ENCODE results near the gene TANGO6. TPM values are rescaled to one million over a fixed set of nuclear protein-coding genes. Genes with fewer than 3 reads are reported as not detected.
"Not testable (repeated sequence)": the region's sequence is repeated elsewhere in the genome, so short reads cannot be mapped to it uniquely, and the experiment has no call there.

Gene TANGO6
- total and polyA plus RNA-seq, 2 of the 8 experiments (the other 6 are each of a cell fraction or from before 2014, with no cell fraction given): 5.0 to 19.5 TPM

GRCh38 chr16:68842964-68843481, 308 bp upstream of the TANGO6 start:
- H3K27ac ChIP-seq (ENCODE audit: low read depth, low read length); H3K79me1 ChIP-seq (ENCODE audit: low read depth, low read length); H3K36me3 ChIP-seq (ENCODE audit: control insufficient read depth in 2 of 4, insufficient read depth in 4 of 4, low read length in 3 of 4); H3K4me1 ChIP-seq (replicated peaks in 1 of 4; ENCODE audit: control insufficient read depth in 3 of 4, insufficient read depth in 4 of 4, low read length in 3 of 4); H2BK12ac ChIP-seq (ENCODE audit: low read depth, low read length); H3K9me3 ChIP-seq (ENCODE audit: insufficient read depth in 2 of 2, low read depth in 1 of 2, low read length in 1 of 2); H4K91ac ChIP-seq (replicated peaks; ENCODE audit: insufficient read length, low read length); H2BK120ac ChIP-seq (replicated peaks; ENCODE audit: low read depth, low read length); H3K56ac ChIP-seq (replicated peaks; ENCODE audit: insufficient read length, low read depth, low read length); H3K4ac ChIP-seq (replicated peaks; ENCODE audit: insufficient read length, low read depth, low read length); H4K5ac ChIP-seq (ENCODE audit: insufficient read length, low read depth, low read length); DNase-seq (ENCODE audit: low read depth in 1 of 2, low spot score in 2 of 2); FAIRE-seq; H3K18ac ChIP-seq (ENCODE audit: extremely low read depth, low read length); H2BK15ac ChIP-seq (ENCODE audit: low read length); H3K79me2 ChIP-seq (ENCODE audit: control insufficient read depth in 1 of 2, insufficient read depth in 2 of 2, low read length in 2 of 2); H3K9ac ChIP-seq (replicated peaks in 1 of 4; ENCODE audit: extremely low read depth in 1 of 4, low read depth in 3 of 4, low read length in 3 of 4); H3K14ac ChIP-seq (ENCODE audit: insufficient read length); H2AK5ac ChIP-seq (ENCODE audit: low read depth, low read length); H3K27me3 ChIP-seq (replicated peaks in 1 of 4; ENCODE audit: control insufficient read depth in 3 of 4, extremely low read depth in 1 of 4, insufficient read depth in 3 of 4, low read length in 3 of 4); H4K8ac ChIP-seq (ENCODE audit: extremely low read depth, insufficient read depth, low read length); H4K20me1 ChIP-seq (replicated peaks in 1 of 2; ENCODE audit: control insufficient read depth in 1 of 2, insufficient read depth in 2 of 2, low read length in 2 of 2); H2BK5ac ChIP-seq (ENCODE audit: low read depth, low read length); H2BK20ac ChIP-seq (ENCODE audit: low read length); H3K23ac ChIP-seq (ENCODE audit: insufficient read length); H3K23me2 ChIP-seq (ENCODE audit: low read depth, low read length): not testable (repeated sequence)
- POLR2A ChIA-PET (ENCODE audit: partially characterized antibody): interaction anchor here (0.7 to 3.2 kb wide), 7 partner anchors 9 to 488 kb away, joined by 3 to 12 read pairs (median 4); partner anchors contain the start of gene PDF
- CTCF ChIA-PET (ENCODE audit: partially characterized antibody): interaction anchor here (1.2 to 3.3 kb wide), 7 partner anchors 8 to 252 kb away, joined by 3 to 12 read pairs (median 5); no protein-coding TSS in a partner anchor
- Histone ChIP-seq H2AFZ (ENCODE audit: low read length) (0 out of 2 replicates have a peak overlapping the region, but pooled peaks have one; percentile 43), H3K4me2 (ENCODE audit: insufficient read depth in 1 of 2, low read depth in 2 of 2, low read length in 2 of 2) (peak overlapping the region; percentile 66 to 87), H3K4me3 (ENCODE audit: extremely low read depth in 1 of 4, insufficient read depth in 2 of 4, low read depth in 3 of 4, low read length in 4 of 4) (peak overlapping the region; percentile 72 to 91 (median 80))
- 68% methylated on average over 23 of the region's 23 CpGs; no CpG with 5 or more reads in 1 of the 2 experiments for WGBS, 2 experiments (ENCODE audit: extremely low coverage in 1 of 2, insufficient coverage in 1 of 2, insufficient read length in 1 of 2, insufficient replicate concordance in 2 of 2, low coverage in 1 of 2, low lambda C conversion rate in 2 of 2, missing lambda C conversion rate in 1 of 2)
